Mesendoderm (in vitro differentiated cells): ENCODE results near the gene SYMPK.

Experiments
- DNase-seq: peaks from one replicate; pipeline ENCODE4 v3.0.0; 2013
- H2AK5ac ChIP-seq: 2 replicates; pipeline ENCODE4 v1.6.1; 2013; ENCODE audit warnings: low read length, inconsistent platforms
- H2BK120ac ChIP-seq: 2 replicates; pipeline ENCODE4 v1.6.1; 2013; ENCODE audit warnings: low read depth, mild to moderate bottlenecking, low read length, moderate library complexity, mixed read lengths
- H2BK15ac ChIP-seq: replicated peaks from 2 replicates; pipeline ENCODE4 v1.6.1; 2013; ENCODE audit warnings: low read depth, mild to moderate bottlenecking, moderate library complexity
- H2BK5ac ChIP-seq: 2 replicates; pipeline ENCODE4 v1.6.1; 2013; ENCODE audit warnings: low read length, inconsistent platforms
- H3K18ac ChIP-seq: 2 replicates; pipeline ENCODE4 v1.6.1; 2013; ENCODE audit warnings: mild to moderate bottlenecking, low read length, mixed read lengths
- H3K23ac ChIP-seq: one replicate; pipeline ENCODE4 v1.6.1; 2013; ENCODE audit warnings: low read length
- H3K27ac ChIP-seq: 2 replicates; pipeline ENCODE4 v1.5.1; 2013; ENCODE audit warnings: low read depth, mild to moderate bottlenecking, inconsistent platforms, low read length, moderate library complexity
- H3K27me3 ChIP-seq: 2 replicates; pipeline ENCODE4 v1.6.1; 2013; ENCODE audit warnings: low read length, control low read depth, mild to moderate bottlenecking, inconsistent platforms; ENCODE audit not compliant: insufficient read depth, poor library complexity
- H3K36me3 ChIP-seq: 2 replicates; pipeline ENCODE4 v1.6.1; 2013; ENCODE audit warnings: low read length, inconsistent platforms; ENCODE audit not compliant: control insufficient read depth, insufficient read depth
- H3K4ac ChIP-seq: one replicate; pipeline ENCODE4 v1.6.1; 2013; ENCODE audit warnings: low read depth, mild to moderate bottlenecking, low read length, moderate library complexity
- H3K4me1 ChIP-seq: 2 replicates; pipeline ENCODE4 v1.6.1; 2013; ENCODE audit warnings: low read depth, low read length, inconsistent platforms; ENCODE audit not compliant: control insufficient read depth
- H3K4me2 ChIP-seq: 2 replicates; pipeline ENCODE4 v1.6.1; 2013; ENCODE audit warnings: low read length
- H3K4me3 ChIP-seq: 2 replicates; pipeline ENCODE4 v1.5.1; 2013; ENCODE audit warnings: mild to moderate bottlenecking, low read length
- H3K56ac ChIP-seq: one replicate; pipeline ENCODE4 v1.6.1; 2013; ENCODE audit warnings: low read length
- H3K79me1 ChIP-seq: 2 replicates; pipeline ENCODE4 v1.6.1; 2013; ENCODE audit warnings: low read length, inconsistent platforms
- H3K79me2 ChIP-seq: 2 replicates; pipeline ENCODE4 v1.6.1; 2013; ENCODE audit warnings: mild to moderate bottlenecking, low read length; ENCODE audit not compliant: control insufficient read depth, insufficient read depth
- H3K9ac ChIP-seq: 2 replicates; pipeline ENCODE4 v1.6.1; 2013; ENCODE audit warnings: low read length, inconsistent platforms
- H4K5ac ChIP-seq: one replicate; pipeline ENCODE4 v1.6.1; 2013; ENCODE audit warnings: low read length
- H4K8ac ChIP-seq: one replicate; pipeline ENCODE4 v1.6.1; 2013; ENCODE audit warnings: low read depth, mild to moderate bottlenecking, control low read depth, low read length, moderate library complexity
- WGBS: extraction: QIAGEN DNeasy Blood & Tissue Kit; methylation state at CpG from one replicate; pipeline ENCODE4 v1.1.7; 2013; ENCODE audit warnings: low lambda C conversion rate, missing lambda C conversion rate; ENCODE audit not compliant: insufficient coverage; ENCODE audit errors: extremely low coverage; 5-methylcytosine and 5-hydroxymethylcytosine counted together

SYMPK gene

GRCh38 chr19:45879971-45880370 is 17.0 kb upstream of the SYMPK start:
- no peak overlapping the region for H3K27ac ChIP-seq
- no peak overlapping the region for H2BK15ac ChIP-seq
- no peak overlapping the region for H3K56ac ChIP-seq
- no peaks in the 10 kb centered on the region for H3K36me3 ChIP-seq
- no peak overlapping the region for H2AK5ac ChIP-seq
- peaks cover 2% of the 10 kb centered on the region for H3K79me1 ChIP-seq
- H3K4ac ChIP-seq, result no peak overlapping the region
- no peaks in the 10 kb centered on the region for H3K27me3 ChIP-seq
- H3K4me2 ChIP-seq, result no peak overlapping the region
- H4K8ac ChIP-seq, result no peak overlapping the region
- no CpG with 5 or more reads among the region's 2 CpGs for WGBS
- no peak overlapping the region for H3K18ac ChIP-seq
- H3K9ac ChIP-seq, result no peak overlapping the region
- H3K79me2 ChIP-seq, result peaks cover 3% of the 10 kb centered on the region
- H2BK120ac ChIP-seq, result no peak overlapping the region
- DNase-seq, result no peak
- H3K23ac ChIP-seq, result no peak overlapping the region
- no peak overlapping the region for H3K4me3 ChIP-seq
- H2BK5ac ChIP-seq, result no peak overlapping the region
- no peak overlapping the region for H4K5ac ChIP-seq
- peaks cover 17% of the 10 kb centered on the region for H3K4me1 ChIP-seq

GRCh38 chr19:45879055-45879454 is 16.1 kb upstream of the SYMPK start:
- H4K8ac ChIP-seq, result no peak overlapping the region
- H3K79me1 ChIP-seq, result peaks cover 2% of the 10 kb centered on the region
- no CpG with 5 or more reads among the region's 8 CpGs for WGBS
- H3K27ac ChIP-seq, result no peak overlapping the region
- no peak overlapping the region for H3K9ac ChIP-seq
- H2BK15ac ChIP-seq, result no peak overlapping the region
- H2AK5ac ChIP-seq, result no peak overlapping the region
- no peak overlapping the region for H2BK5ac ChIP-seq
- no peak overlapping the region for H3K4me3 ChIP-seq
- no peak overlapping the region for H3K4me2 ChIP-seq
- H3K4ac ChIP-seq, result no peak overlapping the region
- no peak for DNase-seq
- no peaks in the 10 kb centered on the region for H3K27me3 ChIP-seq
- no peak overlapping the region for H4K5ac ChIP-seq
- H3K79me2 ChIP-seq, result no peaks in the 10 kb centered on the region
- no peaks in the 10 kb centered on the region for H3K36me3 ChIP-seq
- H3K56ac ChIP-seq, result peak overlapping the region; percentile 22
- H3K4me1 ChIP-seq, result peaks cover 17% of the 10 kb centered on the region
- no peak overlapping the region for H3K18ac ChIP-seq
- H2BK120ac ChIP-seq, result no peak overlapping the region
- no peak overlapping the region for H3K23ac ChIP-seq

DNA sequence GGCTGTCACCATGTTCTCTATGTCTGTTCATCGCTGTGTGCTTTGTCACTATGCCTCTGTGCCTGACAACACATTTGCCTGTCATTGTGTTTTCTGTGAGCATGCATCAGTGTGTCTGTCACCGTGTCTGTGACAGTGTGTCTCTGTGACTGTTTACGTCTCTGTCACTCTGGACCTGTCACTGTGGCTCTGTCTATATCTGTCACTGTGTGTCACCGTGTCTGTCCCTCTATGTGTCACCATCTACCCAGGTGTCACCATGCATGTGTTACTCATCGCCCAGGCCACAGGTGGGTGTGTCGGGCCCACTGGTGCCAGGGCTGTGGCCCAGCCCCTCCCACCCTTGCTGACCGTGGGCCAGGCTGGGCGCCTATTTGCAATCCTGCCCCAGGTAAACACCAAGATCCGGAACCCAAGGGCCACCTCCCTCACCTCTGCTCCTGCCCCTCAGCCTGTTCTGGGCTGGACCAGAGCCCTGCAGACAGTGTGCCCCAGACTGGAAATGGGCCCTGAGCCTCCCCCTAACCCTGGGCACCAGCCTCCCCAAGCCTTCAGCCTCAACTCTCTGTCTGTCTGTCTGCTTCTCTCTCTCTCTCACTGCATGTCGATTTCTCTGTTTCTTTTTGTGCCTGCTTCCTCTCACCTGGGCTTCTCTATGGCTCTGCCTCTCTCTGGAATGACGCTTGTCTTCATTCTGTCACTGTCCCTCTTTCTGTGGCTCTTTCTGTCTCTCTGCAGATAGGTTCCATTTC is 15.3 kb upstream of the SYMPK start:
- H3K18ac ChIP-seq, result no peak overlapping the region
- no peak overlapping the region for H3K27ac ChIP-seq
- no peak overlapping the region for H4K5ac ChIP-seq
- H3K4ac ChIP-seq, result no peak overlapping the region
- H3K56ac ChIP-seq, result no peak overlapping the region
- no peak overlapping the region for H2BK5ac ChIP-seq
- no peaks in the 10 kb centered on the region for H3K36me3 ChIP-seq
- no peaks in the 10 kb centered on the region for H3K27me3 ChIP-seq
- no peak overlapping the region for H3K4me2 ChIP-seq
- H2BK15ac ChIP-seq, result no peak overlapping the region
- H3K79me2 ChIP-seq, result no peaks in the 10 kb centered on the region
- H3K4me3 ChIP-seq, result no peak overlapping the region
- WGBS, result no CpG with 5 or more reads among the region's 11 CpGs
- no peak overlapping the region for H3K23ac ChIP-seq
- H3K4me1 ChIP-seq, result peaks cover 17% of the 10 kb centered on the region
- H3K79me1 ChIP-seq, result peaks cover 2% of the 10 kb centered on the region
- H4K8ac ChIP-seq, result no peak overlapping the region
- no peak for DNase-seq
- no peak overlapping the region for H3K9ac ChIP-seq
- H2BK120ac ChIP-seq, result no peak overlapping the region
- H2AK5ac ChIP-seq, result no peak overlapping the region

DNA sequence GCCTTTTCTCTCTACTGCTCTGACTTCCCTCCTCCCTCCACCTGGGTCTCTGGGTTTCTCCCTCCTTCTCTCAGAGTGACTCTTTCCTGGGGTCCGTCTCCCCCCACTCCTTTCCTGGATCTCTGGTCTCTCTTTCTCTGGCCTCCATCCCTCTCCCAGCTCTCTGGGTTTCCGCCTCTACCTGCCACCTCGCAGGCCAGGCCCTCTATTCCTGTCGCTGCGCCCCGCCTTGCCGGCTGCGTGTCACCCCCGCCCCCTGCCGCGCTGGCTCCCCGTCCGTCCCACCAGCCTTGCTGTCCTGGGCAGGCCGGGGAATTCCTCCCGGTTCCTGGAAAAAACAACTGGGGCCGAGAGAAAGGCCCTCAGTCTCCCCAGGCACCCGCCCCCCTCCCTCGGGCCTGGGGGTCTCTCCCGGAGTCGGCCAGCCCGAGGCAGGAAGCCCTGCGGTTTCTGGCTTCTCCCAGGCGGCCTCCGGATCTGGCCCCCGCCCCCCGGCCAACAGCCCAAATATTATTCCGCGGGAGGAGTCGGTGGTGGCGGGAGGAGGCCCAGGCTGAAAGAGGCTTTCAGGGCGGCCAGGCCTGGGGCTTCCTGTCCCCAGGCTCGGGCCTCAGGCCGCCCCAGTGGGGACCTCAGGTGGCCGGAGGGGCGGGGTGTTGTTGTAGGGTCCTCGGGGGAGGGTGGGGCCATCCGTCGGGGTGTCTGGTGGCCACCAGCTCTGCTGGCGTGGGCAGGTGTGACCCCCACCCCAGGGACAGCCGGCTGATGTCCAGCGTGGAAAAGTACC is 13.7 kb upstream of the SYMPK start:
- no peaks in the 10 kb centered on the region for H3K27me3 ChIP-seq
- peak; percentile 67 for DNase-seq
- peaks cover 2% of the 10 kb centered on the region for H3K79me1 ChIP-seq
- peaks cover 9% of the 10 kb centered on the region for H3K4me1 ChIP-seq
- no peak overlapping the region for H3K4me3 ChIP-seq
- H4K5ac ChIP-seq, result no peak overlapping the region
- H3K56ac ChIP-seq, result peak overlapping the region; percentile 91
- H3K23ac ChIP-seq, result no peak overlapping the region
- H4K8ac ChIP-seq, result peak overlapping the region; percentile 69
- H3K18ac ChIP-seq, result peak overlapping the region; percentile 85
- no peaks in the 10 kb centered on the region for H3K79me2 ChIP-seq
- peak overlapping the region; percentile 39 for H3K4me2 ChIP-seq
- H2BK5ac ChIP-seq, result peak overlapping the region; percentile 71
- H2AK5ac ChIP-seq, result no peak overlapping the region
- H3K27ac ChIP-seq, result peak overlapping the region; percentile 72
- WGBS, result no CpG with 5 or more reads among the region's 41 CpGs
- H2BK120ac ChIP-seq, result peak overlapping the region; percentile 21
- H2BK15ac ChIP-seq, result no peak overlapping the region
- H3K4ac ChIP-seq, result peak overlapping the region; percentile 77
- H3K9ac ChIP-seq, result peak overlapping the region; percentile 49
- H3K36me3 ChIP-seq, result peaks cover 3% of the 10 kb centered on the region

DNA sequence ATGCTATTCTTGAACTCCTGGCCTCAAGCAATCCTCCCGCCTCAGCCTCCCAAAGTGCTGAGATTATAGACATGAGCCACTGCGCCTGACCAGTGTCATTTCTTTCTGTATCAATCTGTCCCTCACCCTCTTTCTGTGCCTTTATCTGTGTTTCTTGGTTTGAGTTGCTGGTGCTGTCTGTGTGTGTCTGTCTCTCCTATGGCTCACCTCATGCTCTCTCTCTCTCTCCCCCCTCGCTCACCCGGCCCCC is 13.1 kb upstream of the SYMPK start:
- peak overlapping the region; percentile 49 for H3K9ac ChIP-seq

More for the DNA sequence above, 13.1 kb upstream of the SYMPK start:
- Histone ChIP-seq H4K5ac (no peak overlapping the region), H3K36me3 (peaks cover 3% of the 10 kb centered on the region), H3K56ac (peak overlapping the region; percentile 91), H2BK5ac (no peak overlapping the region), H3K27me3 (no peaks in the 10 kb centered on the region), H3K79me1 (peaks cover 2% of the 10 kb centered on the region), H2AK5ac (no peak overlapping the region), H3K18ac (peak overlapping the region; percentile 85), H3K4ac (peak overlapping the region; percentile 18), H3K23ac (no peak overlapping the region), H4K8ac (no peak overlapping the region), H3K79me2 (no peaks in the 10 kb centered on the region), H3K4me1 (peaks cover 4% of the 10 kb centered on the region), H2BK15ac (no peak overlapping the region), H3K4me3 (no peak overlapping the region), H2BK120ac (no peak overlapping the region), H3K4me2 (no peak overlapping the region), H3K27ac (peak overlapping the region; percentile 72)
- DNase-seq, result no peak
- WGBS, result no CpG with 5 or more reads among the region's 4 CpGs
